ENCODE results near the gene RNU1-4.
"Not testable (repeated sequence)": the region's sequence is repeated elsewhere in the genome, so short reads cannot be mapped to it uniquely, and the experiment has no call there.

DNA sequence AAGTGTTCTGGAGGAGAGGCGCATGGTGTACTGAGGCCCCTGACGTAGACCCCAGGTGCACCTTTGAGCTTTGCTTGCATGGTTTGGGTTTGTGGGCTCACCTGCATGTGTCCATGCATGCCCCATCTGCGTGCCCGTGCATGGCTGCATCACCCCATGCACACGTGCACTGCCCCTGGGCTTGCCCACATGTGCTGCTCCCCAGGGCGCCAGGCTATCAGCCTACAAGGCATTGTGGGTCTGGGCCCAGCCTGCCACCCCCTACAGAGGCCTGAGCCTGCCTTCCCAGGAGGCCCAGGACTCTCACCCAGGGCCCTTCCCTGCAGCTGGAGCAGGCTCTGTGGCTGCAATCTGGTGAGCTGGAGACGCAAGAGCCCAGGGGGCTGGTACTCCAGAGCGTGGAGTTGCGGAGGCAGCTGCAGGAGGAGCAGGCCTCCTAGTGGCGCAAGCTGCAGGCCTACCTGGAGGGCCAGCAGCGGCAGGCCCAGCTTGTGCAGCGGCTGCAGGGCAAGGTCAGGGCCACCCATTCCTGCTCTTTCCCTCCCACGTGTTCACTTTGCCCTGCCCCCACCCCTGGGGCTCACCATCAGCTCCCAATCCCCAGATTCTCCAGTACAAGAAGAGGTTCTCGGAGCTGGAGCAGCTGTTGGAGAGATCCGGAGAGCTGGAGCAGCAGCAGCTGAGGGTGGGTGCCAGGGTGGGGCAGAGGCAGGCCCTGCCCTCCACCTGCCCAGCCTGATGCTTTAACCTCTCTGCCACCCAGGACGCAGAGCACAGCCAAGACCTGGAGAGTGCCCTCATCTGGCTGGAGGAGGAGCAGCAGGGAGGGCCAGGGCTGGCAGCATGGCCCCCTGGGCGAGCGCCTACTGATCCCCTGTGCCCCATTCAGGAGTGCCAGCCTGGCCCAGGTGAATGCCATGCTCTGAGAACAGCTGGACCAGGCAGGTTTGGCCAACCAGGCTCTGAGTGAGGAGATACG, 9.9 kb downstream of the RNU1-4 start:
- TF ChIP-seq, protein P1, sequence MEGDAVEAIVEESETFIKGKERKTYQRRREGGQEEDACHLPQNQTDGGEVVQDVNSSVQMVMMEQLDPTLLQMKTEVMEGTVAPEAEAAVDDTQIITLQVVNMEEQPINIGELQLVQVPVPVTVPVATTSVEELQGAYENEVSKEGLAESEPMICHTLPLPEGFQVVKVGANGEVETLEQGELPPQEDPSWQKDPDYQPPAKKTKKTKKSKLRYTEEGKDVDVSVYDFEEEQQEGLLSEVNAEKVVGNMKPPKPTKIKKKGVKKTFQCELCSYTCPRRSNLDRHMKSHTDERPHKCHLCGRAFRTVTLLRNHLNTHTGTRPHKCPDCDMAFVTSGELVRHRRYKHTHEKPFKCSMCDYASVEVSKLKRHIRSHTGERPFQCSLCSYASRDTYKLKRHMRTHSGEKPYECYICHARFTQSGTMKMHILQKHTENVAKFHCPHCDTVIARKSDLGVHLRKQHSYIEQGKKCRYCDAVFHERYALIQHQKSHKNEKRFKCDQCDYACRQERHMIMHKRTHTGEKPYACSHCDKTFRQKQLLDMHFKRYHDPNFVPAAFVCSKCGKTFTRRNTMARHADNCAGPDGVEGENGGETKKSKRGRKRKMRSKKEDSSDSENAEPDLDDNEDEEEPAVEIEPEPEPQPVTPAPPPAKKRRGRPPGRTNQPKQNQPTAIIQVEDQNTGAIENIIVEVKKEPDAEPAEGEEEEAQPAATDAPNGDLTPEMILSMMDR (conservative IDR thresholded peaks at IDR 0.05; ENCODE audit: low read depth in 2 of 2) = not testable (repeated sequence)
- not testable (repeated sequence) for TF ChIP-seq REST (IDR thresholded peaks at IDR 0.05; ENCODE audit: unreplicated experiment); EZH2phosphoT487 (IDR thresholded peaks at IDR 0.05; ENCODE audit: unreplicated experiment); NANOG (IDR thresholded peaks at IDR 0.05; ENCODE audit: borderline replicate concordance); EZH2 (IDR thresholded peaks at IDR 0.05; ENCODE audit: low read depth, unreplicated experiment); POLR2AphosphoS5 (IDR thresholded peaks at IDR 0.05; ENCODE audit: low read depth); STAT1 (IDR thresholded peaks at IDR 0.05; ENCODE audit: unreplicated experiment)
